ENCODE data around the gene TAC4.

DNA sequence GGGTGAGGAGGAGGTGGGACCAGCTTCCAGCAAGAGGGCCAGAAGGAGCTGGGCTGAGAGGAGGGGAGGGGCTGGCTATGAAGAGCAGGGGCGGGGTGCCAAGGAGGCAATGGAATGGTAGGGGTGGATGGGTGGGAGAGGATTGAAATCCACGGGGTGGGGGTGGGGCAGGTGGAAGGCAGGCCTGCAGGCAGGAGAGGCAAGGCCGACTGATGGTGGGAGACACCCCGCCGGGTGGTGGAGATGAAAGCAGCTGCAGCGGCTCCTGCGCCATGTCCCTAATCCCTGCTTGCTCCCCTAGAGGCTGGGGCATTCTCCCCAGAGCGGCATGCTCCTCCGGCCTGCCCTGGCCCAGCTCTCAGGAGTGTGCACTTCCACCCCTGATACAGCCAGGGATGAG lies 27.8 kb upstream of the TAC4 start:
- TF ChIP-seq, protein P1, sequence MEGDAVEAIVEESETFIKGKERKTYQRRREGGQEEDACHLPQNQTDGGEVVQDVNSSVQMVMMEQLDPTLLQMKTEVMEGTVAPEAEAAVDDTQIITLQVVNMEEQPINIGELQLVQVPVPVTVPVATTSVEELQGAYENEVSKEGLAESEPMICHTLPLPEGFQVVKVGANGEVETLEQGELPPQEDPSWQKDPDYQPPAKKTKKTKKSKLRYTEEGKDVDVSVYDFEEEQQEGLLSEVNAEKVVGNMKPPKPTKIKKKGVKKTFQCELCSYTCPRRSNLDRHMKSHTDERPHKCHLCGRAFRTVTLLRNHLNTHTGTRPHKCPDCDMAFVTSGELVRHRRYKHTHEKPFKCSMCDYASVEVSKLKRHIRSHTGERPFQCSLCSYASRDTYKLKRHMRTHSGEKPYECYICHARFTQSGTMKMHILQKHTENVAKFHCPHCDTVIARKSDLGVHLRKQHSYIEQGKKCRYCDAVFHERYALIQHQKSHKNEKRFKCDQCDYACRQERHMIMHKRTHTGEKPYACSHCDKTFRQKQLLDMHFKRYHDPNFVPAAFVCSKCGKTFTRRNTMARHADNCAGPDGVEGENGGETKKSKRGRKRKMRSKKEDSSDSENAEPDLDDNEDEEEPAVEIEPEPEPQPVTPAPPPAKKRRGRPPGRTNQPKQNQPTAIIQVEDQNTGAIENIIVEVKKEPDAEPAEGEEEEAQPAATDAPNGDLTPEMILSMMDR (IDR thresholded peaks at IDR 0.05; ENCODE audit: borderline replicate concordance, extremely low read depth, low read length, poor library complexity, severe bottlenecking): no peak
- TF ChIP-seq EZH2 (IDR thresholded peaks at IDR 0.05; ENCODE audit: borderline replicate concordance, low read depth, low read length, severe bottlenecking): no peak
